Smooth muscle cell (in vitro differentiated cells): ENCODE results near the gene SCN3A. TPM values are rescaled to one million over a fixed set of nuclear protein-coding genes. Genes with fewer than 3 reads are reported as not detected.

Experiments
- DNase-seq: peaks from one replicate; lab custom pipeline; 2025; ENCODE audit not compliant: unreplicated experiment; lab: John Stamatoyannopoulos, UW
- H2AFZ ChIP-seq: fragments of 200-600 bp; sonication (generic); 2 replicates; pipeline ENCODE4 v1.6.0; 2016; ENCODE audit warnings: antibody characterized with exemption, low read depth, mild to moderate bottlenecking
- H3F3A ChIP-seq: fragments of 200-600 bp; sonication (generic); 2 replicates; pipeline ENCODE4 v1.6.0; 2017; ENCODE audit warnings: antibody characterized with exemption, low read depth
- H3K27ac ChIP-seq: fragments of 200-600 bp; sonication (generic); 2 replicates; pipeline ENCODE4 v1.5.1; 2016; ENCODE audit warnings: low read depth, mild to moderate bottlenecking
- H3K27me3 ChIP-seq: fragments of 200-600 bp; sonication (generic); 2 replicates; pipeline ENCODE4 v1.6.1; 2016; ENCODE audit warnings: low read depth, mild to moderate bottlenecking
- H3K36me3 ChIP-seq: fragments of 200-600 bp; sonication (generic); 2 replicates; pipeline ENCODE4 v1.5.1; 2016; ENCODE audit warnings: low read depth
- H3K4me1 ChIP-seq: fragments of 200-600 bp; sonication (generic); 2 replicates; pipeline ENCODE4 v1.5.1; 2016; ENCODE audit warnings: low read depth
- H3K4me2 ChIP-seq: fragments of 200-600 bp; sonication (generic); 2 replicates; pipeline ENCODE4 v1.6.0; 2016; ENCODE audit warnings: mild to moderate bottlenecking
- H3K4me3 ChIP-seq: fragments of 200-600 bp; sonication (generic); 2 replicates; pipeline ENCODE4 v1.5.1; 2016; ENCODE audit warnings: mild to moderate bottlenecking
- H3K79me2 ChIP-seq: fragments of 200-600 bp; sonication (generic); 2 replicates; pipeline ENCODE4 v1.6.0; 2016; ENCODE audit warnings: low read depth, mild to moderate bottlenecking
- H3K9ac ChIP-seq: fragments of 200-600 bp; sonication (generic); 2 replicates; pipeline ENCODE4 v1.6.0; 2016; ENCODE audit warnings: low read depth
- H3K9me3 ChIP-seq: fragments of 200-600 bp; sonication (generic); replicated peaks from 2 replicates; pipeline ENCODE4 v1.5.1; 2016; ENCODE audit warnings: low read depth
- H4K20me1 ChIP-seq: fragments of 200-600 bp; sonication (generic); 2 replicates; pipeline ENCODE4 v1.6.0; 2016; ENCODE audit warnings: low read depth
- CTCF ChIP-seq: fragments of 200-600 bp; sonication (generic); IDR thresholded peaks from 2 replicates; pipeline ENCODE4 v1.5.1; 2017; ENCODE audit warnings: borderline replicate concordance, mild to moderate bottlenecking, antibody characterized with exemption; ENCODE audit not compliant: insufficient read depth, poor library complexity, severe bottlenecking
- WGBS: methylation state at CpG from one replicate; pipeline ENCODE4 v1.1.7; 2016; ENCODE audit warnings: low lambda C conversion rate; 5-methylcytosine and 5-hydroxymethylcytosine counted together
- polyA plus RNA-seq: library from polyadenylated mRNA; unstranded; fragments of >200 nt; fragmentation: Nextera tagmentation; extraction: Ambion mirVana; gene quantifications from 2 replicates; pipeline ENCODE4 v1.2.1, GENCODE V29; 2016
- total RNA-seq: library from RNA; depleted of rRNA; stranded (reverse); fragments of >200 nt; gene quantifications from 2 replicates; pipeline ENCODE4 v1.2.3, GENCODE V29; 2014

SCN3A gene
- total and polyA plus RNA-seq, 2 experiments from 2014 or later = not detected

GRCh38 chr2:165113414-165113813 lies 90.4 kb downstream of the SCN3A start:
- no peak overlapping the region for H2AFZ ChIP-seq
- TF ChIP-seq CTCF = no peak
- H3K27ac ChIP-seq = no peak overlapping the region
- H3K9me3 ChIP-seq = no peaks in the 10 kb centered on the region
- 19% methylated on average over 2 of the region's 2 CpGs for WGBS
- peaks cover 4% of the 10 kb centered on the region for H3F3A ChIP-seq
- no peaks in the 10 kb centered on the region for H3K79me2 ChIP-seq
- H3K4me3 ChIP-seq = no peak overlapping the region
- no peaks in the 10 kb centered on the region for H4K20me1 ChIP-seq
- DNase-seq = no peak
- no peaks in the 10 kb centered on the region for H3K4me1 ChIP-seq
- no peaks in the 10 kb centered on the region for H3K27me3 ChIP-seq
- H3K9ac ChIP-seq = no peak overlapping the region
- no peaks in the 10 kb centered on the region for H3K36me3 ChIP-seq
- H3K4me2 ChIP-seq = peak overlapping the region; percentile 1

DNA sequence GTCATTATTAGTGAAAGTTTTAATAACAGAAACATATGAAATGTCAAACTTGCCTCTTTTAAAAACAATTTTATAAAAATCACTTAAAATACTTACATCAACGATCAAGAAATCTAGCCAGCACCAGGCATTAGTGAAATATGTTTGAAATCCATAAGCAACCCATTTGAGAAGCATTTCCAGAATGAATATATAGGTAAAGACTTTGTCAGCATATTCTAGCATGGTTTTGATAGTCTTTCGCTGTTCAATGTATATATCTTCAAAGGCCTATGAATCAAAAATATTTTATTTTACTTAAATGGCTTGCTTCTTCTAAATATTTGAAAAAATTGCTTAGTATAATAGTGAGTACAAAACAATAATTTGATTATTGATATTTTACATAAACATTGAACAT lies 91.1 kb downstream of the SCN3A start:
- no peak overlapping the region for H3K4me3 ChIP-seq
- 96% methylated on average over 2 of the region's 2 CpGs for WGBS
- H4K20me1 ChIP-seq = no peaks in the 10 kb centered on the region
- no peaks in the 10 kb centered on the region for H3K9me3 ChIP-seq
- H3K9ac ChIP-seq = no peak overlapping the region
- no peak overlapping the region for H3K27ac ChIP-seq
- TF ChIP-seq CTCF = no peak
- peaks cover 5% of the 10 kb centered on the region for H3K27me3 ChIP-seq
- no peak overlapping the region for H2AFZ ChIP-seq
- no peaks in the 10 kb centered on the region for H3K4me1 ChIP-seq
- no peaks in the 10 kb centered on the region for H3K36me3 ChIP-seq
- no peak for DNase-seq
- H3F3A ChIP-seq = peaks cover 4% of the 10 kb centered on the region
- no peaks in the 10 kb centered on the region for H3K79me2 ChIP-seq
- H3K4me2 ChIP-seq = peak overlapping the region; percentile 1

DNA sequence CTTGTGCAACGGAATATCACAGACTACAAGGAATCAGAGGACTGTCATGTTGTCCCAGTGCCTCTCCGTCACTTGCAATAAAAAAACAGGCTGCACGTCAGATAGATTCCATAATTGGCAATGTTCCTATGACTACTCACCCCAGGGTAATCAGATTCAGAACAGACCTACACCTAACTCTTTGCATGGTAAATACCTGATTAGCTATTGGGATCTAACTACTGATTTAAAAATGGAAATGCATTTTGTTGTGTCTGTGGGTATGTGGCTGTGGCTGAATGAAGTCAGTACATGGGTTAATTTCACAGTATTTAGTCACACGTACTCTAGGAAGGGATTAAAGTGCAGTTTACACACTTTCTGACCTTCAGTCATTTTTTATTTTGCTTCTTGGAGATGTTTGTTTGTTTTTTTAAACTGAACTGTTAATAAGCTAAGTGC lies 91.7 kb downstream of the SCN3A start:
- Histone ChIP-seq H3K79me2 (no peaks in the 10 kb centered on the region), H2AFZ (no peak overlapping the region), H3K4me1 (no peaks in the 10 kb centered on the region), H3K27ac (no peak overlapping the region), H3K4me3 (no peak overlapping the region), H3K27me3 (peaks cover 5% of the 10 kb centered on the region), H3K9ac (no peak overlapping the region), H3K9me3 (no peaks in the 10 kb centered on the region), H3K4me2 (no peak overlapping the region), H4K20me1 (no peaks in the 10 kb centered on the region), H3K36me3 (no peaks in the 10 kb centered on the region), H3F3A (peaks cover 4% of the 10 kb centered on the region)
- no peak for TF ChIP-seq CTCF
- 30% methylated on average over 4 of the region's 4 CpGs for WGBS
- no peak for DNase-seq

GRCh38 chr2:165110394-165110793 lies 93.5 kb downstream of the SCN3A start:
- no peak for TF ChIP-seq CTCF
- no peak for DNase-seq
- Histone ChIP-seq H3K27me3 (peaks cover 5% of the 10 kb centered on the region), H3K4me2 (no peak overlapping the region), H3K79me2 (no peaks in the 10 kb centered on the region), H3K36me3 (no peaks in the 10 kb centered on the region), H4K20me1 (no peaks in the 10 kb centered on the region), H3K4me1 (no peaks in the 10 kb centered on the region), H3K4me3 (no peak overlapping the region), H2AFZ (no peak overlapping the region), H3K27ac (no peak overlapping the region), H3K9ac (no peak overlapping the region), H3F3A (peaks cover 4% of the 10 kb centered on the region), H3K9me3 (no peaks in the 10 kb centered on the region)
- whole genome bisulfite sequencing = 71% methylated on average over 1 of the region's 1 CpG
